ENCODE results near the gene PDZD2.

DNA sequence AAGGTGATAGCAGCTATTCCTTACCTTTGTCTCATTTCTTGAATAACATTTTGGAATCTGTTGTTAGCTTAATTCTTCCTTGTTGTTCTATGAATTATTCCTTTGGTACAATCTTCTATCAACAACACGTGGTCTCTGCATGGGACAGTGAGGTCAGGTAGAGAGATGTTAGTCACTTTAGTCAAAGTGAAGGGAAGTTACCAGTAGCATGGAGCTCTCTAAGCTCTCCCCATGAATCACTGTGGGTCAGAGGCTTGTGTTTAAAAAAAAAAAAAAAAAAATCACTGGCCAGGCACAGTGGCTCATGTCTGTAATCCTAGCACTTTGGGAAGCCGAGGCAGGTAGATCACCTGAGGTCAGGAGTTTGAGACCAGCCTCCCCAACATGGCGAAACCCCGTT is 419.2 kb downstream of the PDZD2 start:
- TF ChIP-seq, protein P1, sequence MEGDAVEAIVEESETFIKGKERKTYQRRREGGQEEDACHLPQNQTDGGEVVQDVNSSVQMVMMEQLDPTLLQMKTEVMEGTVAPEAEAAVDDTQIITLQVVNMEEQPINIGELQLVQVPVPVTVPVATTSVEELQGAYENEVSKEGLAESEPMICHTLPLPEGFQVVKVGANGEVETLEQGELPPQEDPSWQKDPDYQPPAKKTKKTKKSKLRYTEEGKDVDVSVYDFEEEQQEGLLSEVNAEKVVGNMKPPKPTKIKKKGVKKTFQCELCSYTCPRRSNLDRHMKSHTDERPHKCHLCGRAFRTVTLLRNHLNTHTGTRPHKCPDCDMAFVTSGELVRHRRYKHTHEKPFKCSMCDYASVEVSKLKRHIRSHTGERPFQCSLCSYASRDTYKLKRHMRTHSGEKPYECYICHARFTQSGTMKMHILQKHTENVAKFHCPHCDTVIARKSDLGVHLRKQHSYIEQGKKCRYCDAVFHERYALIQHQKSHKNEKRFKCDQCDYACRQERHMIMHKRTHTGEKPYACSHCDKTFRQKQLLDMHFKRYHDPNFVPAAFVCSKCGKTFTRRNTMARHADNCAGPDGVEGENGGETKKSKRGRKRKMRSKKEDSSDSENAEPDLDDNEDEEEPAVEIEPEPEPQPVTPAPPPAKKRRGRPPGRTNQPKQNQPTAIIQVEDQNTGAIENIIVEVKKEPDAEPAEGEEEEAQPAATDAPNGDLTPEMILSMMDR (IDR thresholded peaks at IDR 0.05; ENCODE audit: low read depth, low read length), result no peak
- TF ChIP-seq EZH2phosphoT487 (IDR thresholded peaks at IDR 0.05; ENCODE audit: low read depth), result no peak

All from OCI-LY3 (cell line).